GM12801 (cell line): ENCODE measurements around the gene ZNF180.

Experiments used
- TF ChIP-seq, protein P1 (sequence below): IDR thresholded peaks from one replicate; pipeline ENCODE4 v1.5.1; 2011; ENCODE audit warnings: control low read depth; ENCODE audit not compliant: insufficient read length; ENCODE audit errors: extremely low read depth

Gene ZNF180

DNA sequence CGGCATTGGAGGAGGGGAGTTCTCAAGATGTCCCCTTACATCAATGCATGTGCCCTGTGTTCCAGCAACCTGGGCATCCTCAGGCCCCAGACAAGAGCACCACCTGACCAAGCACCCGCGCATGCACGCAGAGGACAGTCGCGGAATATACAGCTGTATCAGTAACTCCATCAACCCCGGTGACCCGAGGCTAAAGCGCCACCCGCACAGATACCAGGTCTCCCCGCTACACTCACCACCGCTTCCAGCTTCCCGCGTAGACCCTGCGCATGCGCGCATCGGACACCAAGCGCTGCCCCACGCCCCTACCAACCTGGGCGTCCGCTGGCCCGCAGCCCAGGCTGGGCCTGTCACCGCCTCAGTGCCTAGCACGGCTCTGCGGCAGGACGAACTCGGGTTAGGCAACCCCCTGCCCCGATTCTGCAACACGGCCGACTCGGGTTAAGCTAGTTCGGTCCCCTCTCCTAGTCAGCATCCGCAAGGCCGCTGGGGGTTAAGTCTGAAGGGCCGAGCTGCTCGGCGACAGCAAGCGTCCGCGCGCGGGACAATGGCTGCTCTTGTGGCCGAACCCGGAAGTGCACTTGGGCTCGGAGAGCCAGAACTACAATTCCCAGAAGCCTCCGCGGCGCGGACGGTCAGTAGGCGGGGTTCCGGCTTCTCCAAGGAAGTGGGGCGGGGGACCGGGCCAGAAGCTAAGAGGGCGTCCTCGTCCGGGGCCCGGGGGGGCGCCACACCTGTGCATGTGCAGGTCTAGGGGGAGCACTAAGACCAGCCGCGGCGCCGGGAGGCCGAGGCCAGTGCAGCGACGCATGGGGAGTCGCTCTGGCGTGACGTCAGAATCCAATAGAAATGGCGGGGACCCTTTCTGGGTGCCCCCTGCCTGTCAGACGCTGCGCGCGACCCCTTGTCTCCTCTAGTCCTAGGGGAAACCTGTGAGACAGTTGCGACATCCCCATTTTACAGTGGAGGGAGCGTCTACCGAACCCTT, at the start of gene ZNF180:
ZNF180 (minus strand) TSS at position 561 of the 988 bp plus-strand sequence. CDS start 3,188 bp downstream, outside the sequence.
- TF ChIP-seq, protein P1, sequence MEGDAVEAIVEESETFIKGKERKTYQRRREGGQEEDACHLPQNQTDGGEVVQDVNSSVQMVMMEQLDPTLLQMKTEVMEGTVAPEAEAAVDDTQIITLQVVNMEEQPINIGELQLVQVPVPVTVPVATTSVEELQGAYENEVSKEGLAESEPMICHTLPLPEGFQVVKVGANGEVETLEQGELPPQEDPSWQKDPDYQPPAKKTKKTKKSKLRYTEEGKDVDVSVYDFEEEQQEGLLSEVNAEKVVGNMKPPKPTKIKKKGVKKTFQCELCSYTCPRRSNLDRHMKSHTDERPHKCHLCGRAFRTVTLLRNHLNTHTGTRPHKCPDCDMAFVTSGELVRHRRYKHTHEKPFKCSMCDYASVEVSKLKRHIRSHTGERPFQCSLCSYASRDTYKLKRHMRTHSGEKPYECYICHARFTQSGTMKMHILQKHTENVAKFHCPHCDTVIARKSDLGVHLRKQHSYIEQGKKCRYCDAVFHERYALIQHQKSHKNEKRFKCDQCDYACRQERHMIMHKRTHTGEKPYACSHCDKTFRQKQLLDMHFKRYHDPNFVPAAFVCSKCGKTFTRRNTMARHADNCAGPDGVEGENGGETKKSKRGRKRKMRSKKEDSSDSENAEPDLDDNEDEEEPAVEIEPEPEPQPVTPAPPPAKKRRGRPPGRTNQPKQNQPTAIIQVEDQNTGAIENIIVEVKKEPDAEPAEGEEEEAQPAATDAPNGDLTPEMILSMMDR = no peak

DNA sequence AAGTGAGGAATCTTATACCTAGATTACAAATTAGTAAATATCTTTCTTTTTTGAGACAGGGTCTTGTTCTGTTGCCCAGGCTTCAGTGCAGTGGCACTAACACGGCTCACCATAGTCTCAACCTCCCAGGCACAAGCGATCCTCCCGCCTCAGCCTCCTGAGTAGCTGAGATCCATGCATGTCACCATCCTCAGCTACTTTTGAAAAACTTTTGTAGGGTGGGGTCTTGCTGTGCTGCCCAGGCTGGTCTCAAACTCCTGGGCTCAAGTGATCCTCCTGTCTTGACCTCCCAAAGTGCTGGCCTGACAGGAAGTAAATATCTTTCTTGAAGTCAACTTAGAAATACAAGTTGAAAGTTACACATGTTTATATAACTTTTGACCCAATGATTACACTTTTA, 49.2 kb upstream of the ZNF180 start:
- TF ChIP-seq, protein P1 = no peak

DNA sequence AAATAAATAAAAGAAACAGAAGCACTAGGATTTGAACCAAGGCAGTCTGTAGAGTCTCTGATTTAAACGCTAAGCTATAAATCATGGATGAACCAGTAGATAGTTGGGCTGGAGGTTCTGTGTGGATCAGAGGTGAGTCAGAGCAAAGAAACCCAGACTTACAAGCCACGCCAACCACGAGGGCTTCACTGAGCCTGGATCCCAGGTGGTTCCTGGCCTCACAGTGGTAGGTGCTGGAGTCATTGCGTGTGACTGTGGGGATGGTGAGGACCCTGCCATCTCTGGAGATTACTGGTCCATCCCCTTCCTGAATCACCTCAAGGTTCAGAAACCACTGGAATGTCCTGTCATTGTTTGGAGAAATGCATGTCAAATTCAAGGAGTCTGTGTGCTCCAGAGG, 48.4 kb upstream of the ZNF180 start:
- TF ChIP-seq, protein P1 = no peak

DNA sequence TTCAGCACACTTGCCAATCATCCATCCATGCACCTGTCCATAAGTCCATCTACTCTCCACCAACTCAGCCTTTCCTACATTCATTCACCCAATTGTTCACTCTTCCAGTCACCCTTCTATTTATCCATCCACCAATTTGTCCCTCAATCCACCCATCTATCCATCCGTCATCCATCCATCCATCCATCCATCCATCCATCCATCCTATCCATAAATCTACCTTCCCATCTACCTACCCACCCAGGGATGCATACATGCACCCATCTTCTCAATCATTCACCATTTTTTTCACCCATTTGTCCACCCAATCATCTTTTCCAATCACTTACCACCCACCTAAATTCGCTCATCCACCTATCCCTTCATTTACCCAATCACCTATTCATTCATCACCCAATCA, 43.7 kb upstream of the ZNF180 start:
- TF ChIP-seq, protein P1 = no peak

DNA sequence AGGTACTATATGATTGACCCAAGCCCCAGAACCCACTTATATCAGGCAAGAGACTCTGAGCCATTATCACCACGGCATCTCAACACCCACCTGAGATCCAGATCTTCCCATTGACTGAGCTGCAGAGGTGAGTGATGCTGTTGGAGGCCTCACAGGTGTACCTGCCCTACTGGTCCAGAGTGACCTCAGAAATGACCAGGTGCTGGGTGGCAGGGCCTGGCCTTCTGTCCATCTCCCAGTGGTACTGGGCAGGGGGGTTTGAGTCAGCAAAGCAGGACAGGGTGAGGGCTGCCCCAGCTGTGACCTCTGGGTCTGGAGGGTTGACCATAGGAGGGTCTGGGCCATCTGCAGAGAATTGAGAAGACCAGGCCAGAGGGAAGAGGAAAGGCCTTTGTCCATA, 42.3 kb upstream of the ZNF180 start:
- TF ChIP-seq, protein P1 = no peak

DNA sequence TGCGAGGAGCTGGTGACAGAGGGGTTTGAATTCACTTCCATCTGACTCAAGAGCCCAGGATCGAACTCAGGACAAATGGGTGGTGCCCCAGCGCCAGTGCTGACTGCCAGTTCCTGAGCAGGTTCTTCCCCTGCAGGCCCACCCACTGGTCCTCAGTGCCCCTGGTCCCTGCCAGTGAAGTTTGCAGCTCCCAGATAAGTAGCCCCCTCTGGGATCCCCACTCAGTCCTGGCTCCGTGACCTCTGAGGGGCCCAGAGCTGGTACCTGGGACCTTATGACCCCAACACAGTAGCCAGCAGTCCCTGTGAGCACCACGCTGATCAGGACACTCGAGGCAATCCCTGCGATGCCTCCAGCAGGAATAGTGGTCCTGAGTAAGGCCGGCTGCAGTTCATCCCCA, 40.4 kb upstream of the ZNF180 start:
- TF ChIP-seq, protein P1 = no peak

DNA sequence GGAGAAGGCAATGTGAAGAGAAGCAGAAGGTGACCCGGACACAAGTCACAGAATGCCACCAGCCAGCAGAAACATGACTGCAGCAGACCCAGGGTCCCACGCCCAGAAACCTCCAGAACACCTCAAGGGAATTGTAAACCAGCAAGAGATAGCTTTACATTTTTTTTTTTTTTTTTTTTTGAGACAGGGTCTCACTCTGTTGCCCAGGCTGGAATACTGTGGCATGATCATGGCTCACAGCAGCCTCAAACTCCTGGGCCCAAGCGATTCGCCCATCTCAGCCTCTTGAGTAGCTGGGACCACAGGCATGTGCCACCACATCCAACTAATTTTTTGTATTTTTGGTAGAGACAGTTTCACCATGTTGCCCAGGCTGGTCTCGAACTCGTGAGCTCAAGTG, 39.7 kb upstream of the ZNF180 start:
- TF ChIP-seq, protein P1 = no peak
